Brain microvascular endothelial cell (primary cell): ENCODE results near the gene MEGF10.

ENCODE experiments used
- DNase-seq: peaks from one replicate; pipeline ENCODE4 v3.0.0-alpha.2; 2020
- H3K27ac ChIP-seq: fragments of 250-450 bp; sonication (Bioruptor Pico); 2 replicates; pipeline ENCODE4 v1.5.1; 2020; ENCODE audit warnings: mild to moderate bottlenecking, moderate library complexity
- H3K27me3 ChIP-seq: fragments of 250-450 bp; sonication (Bioruptor Pico); replicated peaks from 2 replicates; pipeline ENCODE4 v1.5.1; 2020; ENCODE audit warnings: mild to moderate bottlenecking
- H3K36me3 ChIP-seq: fragments of 250-450 bp; sonication (Bioruptor Pico); replicated peaks from 2 replicates; pipeline ENCODE4 v1.5.1; 2020; ENCODE audit warnings: mild to moderate bottlenecking
- H3K4me3 ChIP-seq: 2 replicates; pipeline ENCODE4 v1.5.1; 2011; ENCODE audit warnings: low read depth, mild to moderate bottlenecking, control low read depth, low read length, moderate library complexity
- in situ Hi-C: cut with HindIII; loops from 2 replicates; pipeline ENCODE4 v1.10.0; 2017; ENCODE audit warnings: low sequenced_read_pairs, low pct_ligation_motif_present
- TF ChIP-seq, protein P1 (sequence below): IDR thresholded peaks from 2 replicates; pipeline ENCODE4 v1.5.1; 2011; ENCODE audit warnings: low read depth, mild to moderate bottlenecking, moderate library complexity, low read length, control low read depth, inconsistent platforms; ENCODE audit errors: missing control alignments

Gene MEGF10

DNA sequence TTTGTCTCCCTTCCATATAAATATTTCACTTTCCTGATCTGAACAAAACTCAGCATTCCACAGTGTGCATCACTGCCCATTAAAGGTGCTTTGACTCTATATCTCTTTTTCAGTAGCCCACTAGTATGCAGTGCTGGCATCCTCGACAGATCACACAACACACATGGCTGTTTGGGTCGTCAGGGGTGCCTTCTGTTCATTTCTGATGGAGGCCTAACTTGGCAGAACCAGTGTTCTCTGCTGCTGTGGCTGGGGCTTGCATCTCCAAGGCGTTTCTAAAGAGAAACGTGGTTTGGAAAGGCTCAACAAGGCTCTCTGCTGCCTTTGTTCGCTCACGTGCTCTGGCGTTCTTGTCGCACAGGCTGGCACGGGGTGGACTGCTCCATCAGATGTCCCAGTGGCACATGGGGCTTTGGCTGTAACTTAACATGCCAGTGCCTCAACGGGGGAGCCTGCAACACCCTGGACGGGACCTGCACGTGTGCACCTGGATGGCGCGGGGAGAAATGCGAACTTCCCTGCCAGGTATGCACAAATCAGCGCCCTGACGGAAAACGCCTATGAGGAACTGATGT, 129.2 kb downstream of the MEGF10 start:
- TF ChIP-seq, protein P1, sequence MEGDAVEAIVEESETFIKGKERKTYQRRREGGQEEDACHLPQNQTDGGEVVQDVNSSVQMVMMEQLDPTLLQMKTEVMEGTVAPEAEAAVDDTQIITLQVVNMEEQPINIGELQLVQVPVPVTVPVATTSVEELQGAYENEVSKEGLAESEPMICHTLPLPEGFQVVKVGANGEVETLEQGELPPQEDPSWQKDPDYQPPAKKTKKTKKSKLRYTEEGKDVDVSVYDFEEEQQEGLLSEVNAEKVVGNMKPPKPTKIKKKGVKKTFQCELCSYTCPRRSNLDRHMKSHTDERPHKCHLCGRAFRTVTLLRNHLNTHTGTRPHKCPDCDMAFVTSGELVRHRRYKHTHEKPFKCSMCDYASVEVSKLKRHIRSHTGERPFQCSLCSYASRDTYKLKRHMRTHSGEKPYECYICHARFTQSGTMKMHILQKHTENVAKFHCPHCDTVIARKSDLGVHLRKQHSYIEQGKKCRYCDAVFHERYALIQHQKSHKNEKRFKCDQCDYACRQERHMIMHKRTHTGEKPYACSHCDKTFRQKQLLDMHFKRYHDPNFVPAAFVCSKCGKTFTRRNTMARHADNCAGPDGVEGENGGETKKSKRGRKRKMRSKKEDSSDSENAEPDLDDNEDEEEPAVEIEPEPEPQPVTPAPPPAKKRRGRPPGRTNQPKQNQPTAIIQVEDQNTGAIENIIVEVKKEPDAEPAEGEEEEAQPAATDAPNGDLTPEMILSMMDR, result no peak
- H3K27ac ChIP-seq, result no peak overlapping the region
- H3K27me3 ChIP-seq, result no peaks in the 10 kb centered on the region
- H3K4me3 ChIP-seq, result no peak overlapping the region
- H3K36me3 ChIP-seq, result no peaks in the 10 kb centered on the region
- in situ Hi-C loops, result no loop called here
- DNase-seq, result no peak

DNA sequence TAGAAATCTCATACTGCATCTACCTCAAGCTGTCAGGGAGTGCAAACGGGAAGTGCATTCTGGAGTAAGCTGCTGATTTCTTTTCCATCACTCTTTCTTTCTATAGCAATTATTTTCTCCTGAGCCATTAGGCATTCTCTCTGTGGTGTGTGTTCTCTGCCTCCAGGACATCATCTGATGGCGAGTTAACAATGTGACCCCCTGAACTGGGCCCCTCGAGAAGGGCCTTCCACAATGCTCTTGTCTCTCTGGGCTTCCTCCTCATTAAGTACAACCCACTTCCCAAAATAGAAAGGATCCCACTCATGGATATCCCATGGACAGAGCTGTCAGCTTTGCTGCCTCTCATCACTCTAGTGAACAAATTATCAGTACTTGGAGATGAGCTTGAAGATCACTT, 130.2 kb downstream of the MEGF10 start:
- in situ Hi-C loops, result no loop called here

GRCh38 chr5:127421471-127421870, 130.9 kb downstream of the MEGF10 start:
- in situ Hi-C loops, result no loop called here
- TF ChIP-seq, protein P1, result no peak
- no peak overlapping the region for H3K27ac ChIP-seq
- no peaks in the 10 kb centered on the region for H3K27me3 ChIP-seq
- no peak overlapping the region for H3K4me3 ChIP-seq
- DNase-seq, result no peak
- no peaks in the 10 kb centered on the region for H3K36me3 ChIP-seq

More for the DNA sequence above, 130.2 kb downstream of the MEGF10 start:
- Histone ChIP-seq H3K27me3 (no peaks in the 10 kb centered on the region), H3K4me3 (no peak overlapping the region), H3K27ac (no peak overlapping the region), H3K36me3 (no peaks in the 10 kb centered on the region)
- no peak for DNase-seq
- TF ChIP-seq, protein P1, result no peak

DNA sequence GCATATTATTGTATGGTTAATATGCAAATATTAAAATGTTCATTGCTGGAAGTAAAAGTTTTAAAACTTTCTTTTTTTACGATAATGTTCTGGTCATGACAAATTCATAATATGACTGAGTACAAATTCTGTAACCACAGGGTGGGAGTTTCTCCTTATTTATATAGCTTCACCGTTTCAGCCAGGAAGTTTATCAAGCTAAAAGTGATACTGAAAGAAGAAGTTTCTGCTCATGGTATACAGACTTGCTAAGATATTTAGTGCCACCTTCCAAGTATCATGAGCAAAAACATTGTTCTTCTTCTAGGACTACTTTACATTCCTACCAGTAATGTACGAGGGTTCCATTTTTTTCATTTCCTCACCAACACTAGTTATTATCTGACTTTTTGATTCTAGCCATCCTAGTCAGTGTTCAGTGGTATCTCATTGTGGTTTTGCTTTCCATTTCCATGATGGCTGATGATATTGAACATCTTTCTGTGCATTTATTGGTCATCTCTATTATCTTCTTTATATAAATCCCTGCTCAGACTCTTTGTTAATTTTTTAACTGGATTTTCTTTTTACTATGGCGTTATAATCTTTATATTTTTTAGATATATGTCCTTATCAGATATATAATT, 132.7 kb downstream of the MEGF10 start:
- Histone ChIP-seq H3K4me3 (no peak overlapping the region), H3K36me3 (no peaks in the 10 kb centered on the region)
- in situ Hi-C loops, result no loop called here

GRCh38 chr5:127425037-127425436, 134.4 kb downstream of the MEGF10 start:
- no peaks in the 10 kb centered on the region for H3K27me3 ChIP-seq
- H3K27ac ChIP-seq, result no peak overlapping the region
- in situ Hi-C loops, result no loop called here
- H3K36me3 ChIP-seq, result no peaks in the 10 kb centered on the region
- H3K4me3 ChIP-seq, result no peak overlapping the region
- DNase-seq, result peak; percentile 27
- TF ChIP-seq, protein P1, result no peak

More for the DNA sequence above, 132.7 kb downstream of the MEGF10 start:
- TF ChIP-seq, protein P1, result no peak
- H3K27ac ChIP-seq, result no peak overlapping the region
- DNase-seq, result no peak
- no peaks in the 10 kb centered on the region for H3K27me3 ChIP-seq

GRCh38 chr5:127425868-127426267, 135.3 kb downstream of the MEGF10 start:
- Histone ChIP-seq H3K27ac (no peak overlapping the region), H3K36me3 (no peaks in the 10 kb centered on the region), H3K4me3 (no peak overlapping the region), H3K27me3 (no peaks in the 10 kb centered on the region)
- no peak for DNase-seq
- TF ChIP-seq, protein P1, result no peak
- in situ Hi-C loops, result no loop called here
